Mammary epithelial cell (primary cell): Measurements from ENCODE around the gene HOXD4.

Source experiments
- EZH2 ChIP-seq: IDR thresholded peaks from 2 replicates; pipeline ENCODE4 v1.6.1; 2012; ENCODE audit warnings: low read length, inconsistent platforms, borderline replicate concordance
- TF ChIP-seq, protein P1 (sequence below), 2 donors: IDR thresholded peaks in 1 of 2; conservative IDR thresholded peaks in 1 of 2; 2 replicates each; pipeline ENCODE4 v1.5.1; 2011 to 2012; ENCODE audit warnings: inconsistent platforms in 2 of 2, low read length in 2 of 2, mild to moderate bottlenecking in 2 of 2, control low read depth in 1 of 2, low read depth in 1 of 2; ENCODE audit not compliant: insufficient read depth in 1 of 2; ENCODE audit errors: extremely low read depth in 1 of 2

DNA sequence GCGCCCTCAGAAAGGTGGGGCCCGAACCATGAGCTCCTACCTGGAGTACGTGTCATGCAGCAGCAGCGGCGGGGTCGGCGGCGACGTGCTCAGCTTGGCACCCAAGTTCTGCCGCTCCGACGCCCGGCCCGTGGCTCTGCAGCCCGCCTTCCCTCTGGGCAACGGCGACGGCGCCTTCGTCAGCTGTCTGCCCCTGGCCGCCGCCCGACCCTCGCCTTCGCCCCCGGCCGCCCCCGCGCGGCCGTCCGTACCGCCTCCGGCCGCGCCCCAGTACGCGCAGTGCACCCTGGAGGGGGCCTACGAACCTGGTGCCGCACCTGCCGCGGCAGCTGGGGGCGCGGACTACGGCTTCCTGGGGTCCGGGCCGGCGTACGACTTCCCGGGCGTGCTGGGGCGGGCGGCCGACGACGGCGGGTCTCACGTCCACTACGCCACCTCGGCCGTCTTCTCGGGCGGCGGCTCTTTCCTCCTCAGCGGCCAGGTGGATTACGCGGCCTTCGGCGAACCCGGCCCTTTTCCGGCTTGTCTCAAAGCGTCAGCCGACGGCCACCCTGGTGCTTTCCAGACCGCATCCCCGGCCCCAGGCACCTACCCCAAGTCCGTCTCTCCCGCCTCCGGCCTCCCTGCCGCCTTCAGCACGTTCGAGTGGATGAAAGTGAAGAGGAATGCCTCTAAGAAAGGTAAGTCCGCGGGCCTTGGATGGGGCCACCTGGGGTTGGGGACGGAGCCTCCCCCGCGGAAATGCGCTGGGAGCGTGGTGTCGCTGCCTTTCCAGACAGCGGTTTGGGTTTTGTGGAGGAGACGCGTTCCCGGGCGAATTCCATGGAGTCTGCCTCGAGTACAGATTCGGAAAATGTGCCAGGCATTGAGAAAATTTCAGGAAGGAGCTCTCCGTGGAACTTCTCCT, 37.7 kb downstream of the HOXD4 start:
- TF ChIP-seq, protein P1, sequence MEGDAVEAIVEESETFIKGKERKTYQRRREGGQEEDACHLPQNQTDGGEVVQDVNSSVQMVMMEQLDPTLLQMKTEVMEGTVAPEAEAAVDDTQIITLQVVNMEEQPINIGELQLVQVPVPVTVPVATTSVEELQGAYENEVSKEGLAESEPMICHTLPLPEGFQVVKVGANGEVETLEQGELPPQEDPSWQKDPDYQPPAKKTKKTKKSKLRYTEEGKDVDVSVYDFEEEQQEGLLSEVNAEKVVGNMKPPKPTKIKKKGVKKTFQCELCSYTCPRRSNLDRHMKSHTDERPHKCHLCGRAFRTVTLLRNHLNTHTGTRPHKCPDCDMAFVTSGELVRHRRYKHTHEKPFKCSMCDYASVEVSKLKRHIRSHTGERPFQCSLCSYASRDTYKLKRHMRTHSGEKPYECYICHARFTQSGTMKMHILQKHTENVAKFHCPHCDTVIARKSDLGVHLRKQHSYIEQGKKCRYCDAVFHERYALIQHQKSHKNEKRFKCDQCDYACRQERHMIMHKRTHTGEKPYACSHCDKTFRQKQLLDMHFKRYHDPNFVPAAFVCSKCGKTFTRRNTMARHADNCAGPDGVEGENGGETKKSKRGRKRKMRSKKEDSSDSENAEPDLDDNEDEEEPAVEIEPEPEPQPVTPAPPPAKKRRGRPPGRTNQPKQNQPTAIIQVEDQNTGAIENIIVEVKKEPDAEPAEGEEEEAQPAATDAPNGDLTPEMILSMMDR (conservative IDR thresholded peaks at IDR 0.05 in 1 of 2, IDR thresholded peaks at IDR 0.05 in 1 of 2; ENCODE audit: extremely low read depth in 1 of 2, insufficient read depth in 1 of 2, low read depth in 1 of 2, low read length in 2 of 2): no peak
- TF ChIP-seq EZH2: peak; percentile 91
